ENCODE data around the gene HIPK2. TPM values are rescaled to one million over a fixed set of nuclear protein-coding genes. Genes with fewer than 3 reads are reported as not detected.

The HIPK2 gene
- total RNA-seq, 2 donors from 2014 or later, result 95.1 to 125 TPM

- Histone ChIP-seq H3K4me1 (ENCODE audit: control insufficient read depth, insufficient read depth, low read length) (peaks cover 24% of the 10 kb centered on the region), H3K9me3 (ENCODE audit: control insufficient read depth, low read length) (no peaks in the 10 kb centered on the region), H3K27me3 (ENCODE audit: control insufficient read depth, insufficient read depth, low read length, poor library complexity, severe bottlenecking) (no peaks in the 10 kb centered on the region), H3K27ac (ENCODE audit: low read depth, low read length) (no peak overlapping the region), H3K9ac (ENCODE audit: extremely low read depth, low read length, poor library complexity, severe bottlenecking) (no peak overlapping the region), H3K4me3 (ENCODE audit: low read length) (no peak overlapping the region), H3K36me3 (ENCODE audit: control insufficient read depth, insufficient read depth, low read length) (peaks cover 21% of the 10 kb centered on the region)
- Mint-ChIP-seq H3K4me3 (no peak overlapping the region), H3K27ac (no peak overlapping the region), H3K27me3 (ENCODE audit: insufficient read depth) (peaks cover 9% of the 10 kb centered on the region), H3K9me3 (no peaks in the 10 kb centered on the region), H3K36me3 (ENCODE audit: low read depth) (peaks cover 10% of the 10 kb centered on the region), H3K4me1 (peaks cover 39% of the 10 kb centered on the region)
- WGBS, 2 experiments (ENCODE audit: insufficient coverage in 1 of 2, insufficient read length in 1 of 2), result 91 to 98% methylated on average over 4 to 6 of the region's 6 CpGs
- TF ChIP-seq CTCF (conservative IDR thresholded peaks at IDR 0.05), result no peak
- no peak for DNase-seq
Observed at GRCh38 chr7:139651308-139651707, 126.5 kb downstream of the HIPK2 start.

- no peak for TF ChIP-seq CTCF (conservative IDR thresholded peaks at IDR 0.05)
- no peaks in the 10 kb centered on the region for H3K9me3 ChIP-seq (ENCODE audit: control insufficient read depth, low read length)
- Mint-ChIP-seq H3K9me3 (no peaks in the 10 kb centered on the region), H3K4me1 (peaks cover 39% of the 10 kb centered on the region), H3K27me3 (ENCODE audit: insufficient read depth) (peaks cover 9% of the 10 kb centered on the region), H3K4me3 (no peak overlapping the region), H3K27ac (no peak overlapping the region), H3K36me3 (ENCODE audit: low read depth) (peaks cover 13% of the 10 kb centered on the region)
- peaks cover 24% of the 10 kb centered on the region for H3K4me1 ChIP-seq (ENCODE audit: control insufficient read depth, insufficient read depth, low read length)
- H3K27me3 ChIP-seq (ENCODE audit: control insufficient read depth, insufficient read depth, low read length, poor library complexity, severe bottlenecking), result no peaks in the 10 kb centered on the region
- no peak overlapping the region for H3K27ac ChIP-seq (ENCODE audit: low read depth, low read length)
- H3K4me3 ChIP-seq (ENCODE audit: low read length), result no peak overlapping the region
- peaks cover 17% of the 10 kb centered on the region for H3K36me3 ChIP-seq (ENCODE audit: control insufficient read depth, insufficient read depth, low read length)
- no peak for DNase-seq
- H3K9ac ChIP-seq (ENCODE audit: extremely low read depth, low read length, poor library complexity, severe bottlenecking), result no peak overlapping the region
- 93% methylated on average over 8 to 12 of the region's 12 CpGs for WGBS, 2 experiments (ENCODE audit: insufficient coverage in 1 of 2, insufficient read length in 1 of 2)
Observed at GRCh38 chr7:139650429-139651100, 127.2 kb downstream of the HIPK2 start.

GRCh38 chr7:139648941-139649425 is 128.8 kb downstream of the HIPK2 start:
- H3K36me3 Mint-ChIP-seq (ENCODE audit: low read depth), result peaks cover 23% of the 10 kb centered on the region
- Histone ChIP-seq H3K9me3 (ENCODE audit: control insufficient read depth, low read length) (no peaks in the 10 kb centered on the region), H3K36me3 (ENCODE audit: control insufficient read depth, insufficient read depth, low read length) (peaks cover 12% of the 10 kb centered on the region), H3K27me3 (ENCODE audit: control insufficient read depth, insufficient read depth, low read length, poor library complexity, severe bottlenecking) (no peaks in the 10 kb centered on the region), H3K27ac (ENCODE audit: low read depth, low read length) (no peak overlapping the region), H3K9ac (ENCODE audit: extremely low read depth, low read length, poor library complexity, severe bottlenecking) (no peak overlapping the region), H3K4me3 (ENCODE audit: low read length) (no peak overlapping the region), H3K4me1 (ENCODE audit: control insufficient read depth, insufficient read depth, low read length) (peaks cover 24% of the 10 kb centered on the region)
- WGBS, 2 experiments (ENCODE audit: insufficient coverage in 1 of 2, insufficient read length in 1 of 2), result 90% methylated on average over 4 to 14 of the region's 14 CpGs
- peaks cover 45% of the 10 kb centered on the region for H3K4me1 Mint-ChIP-seq
- no peak overlapping the region for H3K4me3 Mint-ChIP-seq
- peaks cover 9% of the 10 kb centered on the region for H3K27me3 Mint-ChIP-seq (ENCODE audit: insufficient read depth)
- no peak for DNase-seq
- H3K27ac Mint-ChIP-seq, result no peak overlapping the region
- no peak for TF ChIP-seq CTCF (conservative IDR thresholded peaks at IDR 0.05)
- no peaks in the 10 kb centered on the region for H3K9me3 Mint-ChIP-seq
